GM12878 (cell line): ENCODE measurements around the gene TRHDE. TPM values are rescaled to one million over a fixed set of nuclear protein-coding genes. Genes with fewer than 3 reads are reported as not detected.

Experiments
- ATAC-seq: fragments of 200-7000 bp; cut with Tn5 transposase; 3 replicates; pipeline ENCODE4 v1.9.1; 2020; ENCODE audit warnings: mild to moderate bottlenecking, moderate library complexity
- BruUV-seq: library from RNA; stranded (reverse); fragments of 400-500 nt; replicated peaks from 2 replicates; lab custom pipeline; 2021; lab: Mats Ljungman, UMichigan
- CTCF ChIA-PET: fragments of 300-600 bp; sonication (Branson Sonifier 250); formaldehyde crosslinking; extraction: SDS; loops from one replicate; lab custom pipeline; 2021; ENCODE audit warnings: inconsistent platforms; lab: Yijun Ruan, JAX
- POLR2A ChIA-PET: fragments of 350-600 bp; formaldehyde crosslinking; extraction: SDS; loops from one replicate; lab custom pipeline; 2021; ENCODE audit warnings: inconsistent platforms; lab: Charles Lee
- RAD21 ChIA-PET: fragments of 300-600 bp; sonication (Branson Sonifier 250); formaldehyde crosslinking; loops from one replicate; lab custom pipeline; 2023; ENCODE audit warnings: antibody characterized with exemption; ENCODE audit not compliant: unreplicated experiment; lab: Charles Lee
- SMC1A ChIA-PET: fragments of 300-600 bp; sonication (Branson Sonifier 250); formaldehyde crosslinking; loops from one replicate; lab custom pipeline; 2023; ENCODE audit not compliant: unreplicated experiment, uncharacterized antibody; lab: Charles Lee
- DNase-seq: peaks from one replicate; pipeline ENCODE4 v3.0.0-alpha.2; 2011; ENCODE audit warnings: low read depth, low spot score
- FAIRE-seq: peaks from 3 replicates; lab custom pipeline; 2011; peaks lifted over from hg19 to GRCh38; lab: Jason Lieb, UNC
- H2AFZ ChIP-seq: 2 replicates; pipeline ENCODE4 v1.6.0; 2011; ENCODE audit warnings: low read depth, low read length, control low read depth; ENCODE audit not compliant: control insufficient read depth
- H3K27ac ChIP-seq: 2 replicates; pipeline ENCODE4 v1.5.1; 2011; ENCODE audit warnings: control low read depth; ENCODE audit not compliant: control insufficient read depth, insufficient read depth
- H3K27me3 ChIP-seq, 2 experiments: replicated peaks in 1 of 2; 2 replicates each; pipeline versions ENCODE4 v1.6.0 to v1.6.1; 2011; ENCODE audit warnings: low read length in 1 of 2; ENCODE audit not compliant: control insufficient read depth in 2 of 2, insufficient read depth in 2 of 2
- H3K36me3 ChIP-seq, 2 experiments: 2 replicates each; pipeline ENCODE4 v1.5.1; 2011; ENCODE audit warnings: low read length in 1 of 2; ENCODE audit not compliant: control insufficient read depth in 2 of 2, insufficient read depth in 2 of 2
- H3K4me1 ChIP-seq: 2 replicates; pipeline ENCODE4 v1.6.1; 2011; ENCODE audit warnings: mild to moderate bottlenecking, low read length, moderate library complexity, mixed read lengths; ENCODE audit not compliant: control insufficient read depth, insufficient read depth
- H3K4me2 ChIP-seq: 2 replicates; pipeline ENCODE4 v1.6.0; 2011; ENCODE audit warnings: control low read depth; ENCODE audit not compliant: control insufficient read depth, insufficient read depth
- H3K4me3 ChIP-seq: fragments of 200-600 bp; sonication (generic); 2 replicates; pipeline ENCODE4 v1.5.1; 2016
- H3K79me2 ChIP-seq: 2 replicates; pipeline ENCODE4 v1.6.0; 2011; ENCODE audit warnings: low read length; ENCODE audit not compliant: control insufficient read depth, insufficient read depth
- H3K9ac ChIP-seq: 2 replicates; pipeline ENCODE4 v1.8.0; 2011; ENCODE audit warnings: low read length, control low read depth, mixed read lengths; ENCODE audit not compliant: control insufficient read depth, insufficient read depth
- H3K9me3 ChIP-seq: replicated peaks from 3 replicates; pipeline ENCODE4 v1.5.1; 2011; ENCODE audit warnings: mild to moderate bottlenecking, low read length; ENCODE audit not compliant: control insufficient read depth, insufficient read depth
- H4K20me1 ChIP-seq: 2 replicates; pipeline ENCODE4 v1.6.0; 2011; ENCODE audit not compliant: control insufficient read depth, insufficient read depth
- BCL3 ChIP-seq: IDR thresholded peaks from 2 replicates; pipeline ENCODE4 v1.6.1; 2011; ENCODE audit warnings: borderline replicate concordance, low read depth, mild to moderate bottlenecking, moderate library complexity, low read length; ENCODE audit not compliant: insufficient read depth, poor library complexity, severe bottlenecking
- CBX5 ChIP-seq: sonication (generic); IDR thresholded peaks from 2 replicates; pipeline ENCODE4 v1.6.1; 2016; ENCODE audit warnings: low read depth, moderate library complexity, mild to moderate bottlenecking, inconsistent platforms
- EZH2 ChIP-seq: IDR thresholded peaks from 2 replicates; pipeline ENCODE4 v1.6.1; 2012; ENCODE audit warnings: low read depth, mild to moderate bottlenecking, control low read depth, inconsistent platforms, low read length, borderline replicate concordance; ENCODE audit not compliant: control insufficient read depth
- FOXM1 ChIP-seq: IDR thresholded peaks from 2 replicates; pipeline ENCODE4 v1.6.1; 2012; ENCODE audit warnings: low read depth, mild to moderate bottlenecking, inconsistent platforms, low read length, moderate library complexity
- GABPA ChIP-seq: IDR thresholded peaks from 2 replicates; pipeline ENCODE4 v1.6.1; 2014; ENCODE audit warnings: antibody characterized with exemption, low read depth, mild to moderate bottlenecking, inconsistent platforms
- IRF5 ChIP-seq: fragments of 450-650 bp; IDR thresholded peaks from 2 replicates; pipeline ENCODE4 v1.6.1; 2017; ENCODE audit warnings: borderline replicate concordance
- MEF2B ChIP-seq: fragments of 450-650 bp; IDR thresholded peaks from 2 replicates; pipeline ENCODE4 v1.6.1; 2018; ENCODE audit warnings: mild to moderate bottlenecking, moderate library complexity; ENCODE audit not compliant: partially characterized antibody, poor library complexity, severe bottlenecking
- MYC ChIP-seq: IDR thresholded peaks from 2 replicates; pipeline ENCODE4 v1.6.1; 2011; ENCODE audit warnings: mild to moderate bottlenecking, low read length, moderate library complexity, inconsistent platforms; ENCODE audit not compliant: insufficient read depth, insufficient replicate concordance, insufficient read length, severe bottlenecking
- STAT3 ChIP-seq: IDR thresholded peaks from 2 replicates; pipeline ENCODE4 v1.6.1; 2011; ENCODE audit warnings: low read depth, low read length, improper control_type of control experiment
- TCF7 ChIP-seq: IDR thresholded peaks from 2 replicates; pipeline ENCODE4 v1.6.1; 2014; ENCODE audit warnings: antibody characterized with exemption, borderline replicate concordance
- ZBTB33 ChIP-seq: fragments of 450-650 bp; IDR thresholded peaks from 2 replicates; pipeline ENCODE4 v1.6.1; 2017; ENCODE audit warnings: mild to moderate bottlenecking
- WGBS: methylation state at CpG from one replicate; pipeline ENCODE4 v1.1.6; 2016; ENCODE audit warnings: low lambda C conversion rate; ENCODE audit not compliant: insufficient replicate concordance, insufficient coverage; ENCODE audit errors: missing lambda C conversion rate; 5-methylcytosine and 5-hydroxymethylcytosine counted together
- in situ Hi-C: fragments of 300-500 bp; cut with MboI; formaldehyde crosslinking; loops from 9 replicates; pipeline ENCODE4 v1.14.3; 2018; ENCODE audit warnings: mixed read lengths
- intact Hi-C: fragments of 100-400 bp; cut with micrococcal nuclease; formaldehyde crosslinking; loops from one replicate; pipeline ENCODE4 v1.14.2; 2022; ENCODE audit not compliant: unreplicated experiment
- polyA plus RNA-seq, 11 experiments: library from polyadenylated mRNA; depleted of rRNA in 4 of 11; unstranded in 6 of 11; stranded (reverse) in 5 of 11; fragments of >200 nt; fragmentation: Nextera tagmentation in 4 of 11; fragmentation: Illumina TruSeq in 1 of 11; extraction: Ambion mirVana in 4 of 11; extraction: Trizol in 1 of 11; gene quantifications; 1 replicate in 1 of 11; 2 replicates in 10 of 11; pipeline versions ENCODE4 v1.2.1 to v1.2.3, GENCODE V29; 2011 to 2016; ENCODE audit warnings: inconsistent platforms in 2 of 11, missing spikeins in 2 of 11, low read depth in 1 of 11
- total RNA-seq, 4 experiments: library from RNA; depleted of rRNA in 3 of 4; stranded (reverse); fragments of >200 nt in 3 of 4; fragmentation: Illumina TruSeq in 1 of 4; extraction: Trizol in 1 of 4; gene quantifications; 2 replicates each; pipeline versions ENCODE4 v1.2.1 to v1.2.3, GENCODE V29; 2013 to 2021

Gene TRHDE
- total and polyA plus RNA-seq, 10 of the 15 experiments (the other 5 are each of a cell fraction or from before 2014, with no cell fraction given), result not detected

GRCh38 chr12:72549184-72549583, 277.0 kb downstream of the TRHDE start:
- no peaks in the 10 kb centered on the region for H3K27me3 ChIP-seq
- no peaks in the 10 kb centered on the region for H4K20me1 ChIP-seq
- H3K79me2 ChIP-seq, result no peaks in the 10 kb centered on the region
- H3K4me3 ChIP-seq, result no peak overlapping the region
- no peaks in the 10 kb centered on the region for H3K9me3 ChIP-seq
- ChIA-PET RAD21 (no interaction called here), SMC1A (no interaction called here), CTCF (no interaction called here), POLR2A (no interaction called here)
- no peak for FAIRE-seq
- no peak for DNase-seq
- no peaks in the 10 kb centered on the region for H3K4me1 ChIP-seq
- WGBS, result 87% methylated on average over 1 of the region's 1 CpG
- intact Hi-C loops, result no loop called here
- no peak overlapping the region for H2AFZ ChIP-seq
- in situ Hi-C loops, result no loop called here
- ATAC-seq, result no peak
- no peak overlapping the region for H3K4me2 ChIP-seq
- TF ChIP-seq IRF5, result no peak
- TF ChIP-seq EZH2, result no peak
- no peak overlapping the region for H3K9ac ChIP-seq
- no peaks in the 10 kb centered on the region for H3K36me3 ChIP-seq
- H3K27ac ChIP-seq, result no peak overlapping the region
- BruUV-seq, result no TSS peak

- CTCF ChIA-PET, result no interaction called here
- 20% methylated on average over 4 of the region's 4 CpGs for WGBS
- FAIRE-seq, result no peak
- no peak for TF ChIP-seq GABPA
- no peak for TF ChIP-seq CBX5
- TF ChIP-seq MYC, result no peak
- no peak for TF ChIP-seq STAT3
- no peak for TF ChIP-seq BCL3
- TF ChIP-seq ZBTB33, result no peak
- TF ChIP-seq MEF2B, result no peak
- TF ChIP-seq TCF7, result no peak
- TF ChIP-seq FOXM1, result no peak
Observed at GRCh38 chr12:72560003-72560769, 288.0 kb downstream of the TRHDE start.

More at GRCh38 chr12:72560003-72560769, 288.0 kb downstream of the TRHDE start:
- H3K4me3 ChIP-seq, result no peak overlapping the region
- no peaks in the 10 kb centered on the region for H3K27me3 ChIP-seq
- H3K79me2 ChIP-seq, result no peaks in the 10 kb centered on the region
- BruUV-seq, result no TSS peak
- DNase-seq, result no peak
- no peaks in the 10 kb centered on the region for H3K36me3 ChIP-seq
- H3K27ac ChIP-seq, result no peak overlapping the region
- no peaks in the 10 kb centered on the region for H3K4me1 ChIP-seq
- ChIA-PET RAD21 (no interaction called here), POLR2A (no interaction called here), SMC1A (no interaction called here)
- H3K9me3 ChIP-seq, result no peaks in the 10 kb centered on the region
- no peak for ATAC-seq
- no peak overlapping the region for H3K4me2 ChIP-seq
- H2AFZ ChIP-seq, result no peak overlapping the region
- in situ Hi-C loops (no loop called here), intact Hi-C loops (no loop called here)
- no peak overlapping the region for H3K9ac ChIP-seq
- no peaks in the 10 kb centered on the region for H4K20me1 ChIP-seq
